Fibroblast of lung (primary cell): ENCODE measurements around the gene CD3G. TPM values are rescaled to one million over a fixed set of nuclear protein-coding genes. Genes with fewer than 3 reads are reported as not detected.

Source experiments
- DNase-seq, 2 donors: peaks; one replicate each; pipeline versions ENCODE4 v3.0.0 to v3.0.0-alpha.2; 2010; ENCODE audit warnings: low read depth in 2 of 2
- H2AFZ ChIP-seq: 2 replicates; pipeline ENCODE4 v1.5.1; 2012; ENCODE audit warnings: low read length, control low read depth, inconsistent platforms
- H3K27ac ChIP-seq: 2 replicates; pipeline ENCODE4 v1.5.1; 2011; ENCODE audit warnings: low read length, control low read depth; ENCODE audit not compliant: insufficient read depth
- H3K27me3 ChIP-seq: 2 replicates; pipeline ENCODE4 v1.5.1; 2011; ENCODE audit warnings: mild to moderate bottlenecking, low read length; ENCODE audit not compliant: control insufficient read depth, insufficient read depth
- H3K36me3 ChIP-seq: 2 replicates; pipeline ENCODE4 v1.5.1; 2011; ENCODE audit warnings: low read length; ENCODE audit not compliant: control insufficient read depth, insufficient read depth
- H3K4me1 ChIP-seq: 2 replicates; pipeline ENCODE4 v1.5.1; 2011; ENCODE audit warnings: low read length; ENCODE audit not compliant: control insufficient read depth, insufficient read depth; ENCODE audit errors: extremely low read depth
- H3K4me2 ChIP-seq: 2 replicates; pipeline ENCODE4 v1.5.1; 2011; ENCODE audit warnings: low read length, control low read depth; ENCODE audit not compliant: insufficient read depth; ENCODE audit errors: extremely low read depth
- H3K4me3 ChIP-seq, 4 experiments: fragments of 200-600 bp in 1 of 4; sonication (generic) in 1 of 4; replicated peaks in 1 of 4; 2 replicates each; pipeline ENCODE4 v1.5.1; 2011 to 2016; ENCODE audit warnings: low read length in 4 of 4, low read depth in 3 of 4, mild to moderate bottlenecking in 3 of 4, control low read depth in 2 of 4, inconsistent platforms in 1 of 4, mixed read lengths in 1 of 4; ENCODE audit not compliant: insufficient read depth in 1 of 4; ENCODE audit errors: control extremely low read depth in 1 of 4
- H3K79me2 ChIP-seq: 2 replicates; pipeline ENCODE4 v1.5.1; 2012; ENCODE audit warnings: mild to moderate bottlenecking, low read length, inconsistent platforms; ENCODE audit not compliant: control insufficient read depth, insufficient read depth
- H3K9ac ChIP-seq: 2 replicates; pipeline ENCODE4 v1.5.1; 2011; ENCODE audit warnings: mild to moderate bottlenecking, low read length, control low read depth; ENCODE audit not compliant: insufficient read depth
- H3K9me3 ChIP-seq: 2 replicates; pipeline ENCODE4 v1.5.1; 2012; ENCODE audit warnings: low read depth, low read length; ENCODE audit not compliant: control insufficient read depth, insufficient read depth
- H4K20me1 ChIP-seq: 2 replicates; pipeline ENCODE4 v1.5.1; 2011; ENCODE audit warnings: low read length; ENCODE audit not compliant: control insufficient read depth, insufficient read depth; ENCODE audit errors: extremely low read depth
- EZH2 ChIP-seq: IDR thresholded peaks from 2 replicates; pipeline ENCODE4 v1.5.1; 2012; ENCODE audit warnings: low read length, control low read depth, mild to moderate bottlenecking; ENCODE audit errors: missing control alignments
- polyA plus RNA-seq, 2 donors: library from polyadenylated mRNA; depleted of rRNA in 1 of 2; stranded (reverse) in 1 of 2; unstranded in 1 of 2; fragments of >200 nt; gene quantifications; 2 replicates each; pipeline ENCODE4 v1.2.1, GENCODE V29; 2011 to 2012; ENCODE audit warnings: missing spikeins in 1 of 2
- total RNA-seq: library from RNA; depleted of rRNA; stranded (reverse); fragments of >200 nt; gene quantifications from 2 replicates; pipeline ENCODE4 v1.2.1, GENCODE V29; 2014
- TF ChIP-seq, protein P1 (sequence below), 2 donors: IDR thresholded peaks in 1 of 2; conservative IDR thresholded peaks in 1 of 2; 1 replicate in 1 of 2; 2 replicates in 1 of 2; pipeline ENCODE4 v1.5.1; 2011 to 2012; ENCODE audit warnings: low read length in 2 of 2, control low read depth in 1 of 2, inconsistent platforms in 1 of 2, low read depth in 1 of 2, mild to moderate bottlenecking in 1 of 2

The CD3G gene
- total and polyA plus RNA-seq, 2 donors (not counting 1 experiment from before 2014, with no cell fraction given) = not detected

DNA sequence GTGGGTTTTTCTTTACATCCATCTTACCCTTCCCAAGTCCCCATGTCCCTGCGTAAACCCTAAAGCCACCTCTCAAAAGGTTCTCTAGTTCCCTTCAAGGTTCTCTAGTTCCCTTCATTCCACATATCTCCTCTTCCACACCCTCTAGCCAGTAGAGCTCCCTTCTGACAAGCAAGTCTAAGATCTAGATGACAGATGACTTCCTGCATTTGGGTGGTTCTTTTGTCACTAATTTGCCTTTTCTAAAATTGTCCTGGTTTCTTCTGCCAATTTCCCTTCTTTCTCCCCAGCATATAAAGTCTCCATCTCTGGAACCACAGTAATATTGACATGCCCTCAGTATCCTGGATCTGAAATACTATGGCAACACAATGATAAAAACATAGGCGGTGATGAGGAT lies 31.8 kb upstream of the CD3G start:
- TF ChIP-seq EZH2 = no peak
- TF ChIP-seq, protein P1, sequence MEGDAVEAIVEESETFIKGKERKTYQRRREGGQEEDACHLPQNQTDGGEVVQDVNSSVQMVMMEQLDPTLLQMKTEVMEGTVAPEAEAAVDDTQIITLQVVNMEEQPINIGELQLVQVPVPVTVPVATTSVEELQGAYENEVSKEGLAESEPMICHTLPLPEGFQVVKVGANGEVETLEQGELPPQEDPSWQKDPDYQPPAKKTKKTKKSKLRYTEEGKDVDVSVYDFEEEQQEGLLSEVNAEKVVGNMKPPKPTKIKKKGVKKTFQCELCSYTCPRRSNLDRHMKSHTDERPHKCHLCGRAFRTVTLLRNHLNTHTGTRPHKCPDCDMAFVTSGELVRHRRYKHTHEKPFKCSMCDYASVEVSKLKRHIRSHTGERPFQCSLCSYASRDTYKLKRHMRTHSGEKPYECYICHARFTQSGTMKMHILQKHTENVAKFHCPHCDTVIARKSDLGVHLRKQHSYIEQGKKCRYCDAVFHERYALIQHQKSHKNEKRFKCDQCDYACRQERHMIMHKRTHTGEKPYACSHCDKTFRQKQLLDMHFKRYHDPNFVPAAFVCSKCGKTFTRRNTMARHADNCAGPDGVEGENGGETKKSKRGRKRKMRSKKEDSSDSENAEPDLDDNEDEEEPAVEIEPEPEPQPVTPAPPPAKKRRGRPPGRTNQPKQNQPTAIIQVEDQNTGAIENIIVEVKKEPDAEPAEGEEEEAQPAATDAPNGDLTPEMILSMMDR (conservative IDR thresholded peaks at IDR 0.05 in 1 of 2, IDR thresholded peaks at IDR 0.05 in 1 of 2; ENCODE audit: low read depth in 1 of 2, low read length in 2 of 2) = no peak
- Histone ChIP-seq H4K20me1 (no peaks in the 10 kb centered on the region), H3K4me1 (no peaks in the 10 kb centered on the region), H3K36me3 (no peaks in the 10 kb centered on the region), H3K9ac (no peak overlapping the region), H3K79me2 (no peaks in the 10 kb centered on the region), H3K4me3 (no peak overlapping the region), H3K27ac (no peak overlapping the region), H3K27me3 (no peaks in the 10 kb centered on the region), H2AFZ (no peak overlapping the region), H3K9me3 (no peaks in the 10 kb centered on the region), H3K4me2 (no peak overlapping the region)
- no peak for DNase-seq

DNA sequence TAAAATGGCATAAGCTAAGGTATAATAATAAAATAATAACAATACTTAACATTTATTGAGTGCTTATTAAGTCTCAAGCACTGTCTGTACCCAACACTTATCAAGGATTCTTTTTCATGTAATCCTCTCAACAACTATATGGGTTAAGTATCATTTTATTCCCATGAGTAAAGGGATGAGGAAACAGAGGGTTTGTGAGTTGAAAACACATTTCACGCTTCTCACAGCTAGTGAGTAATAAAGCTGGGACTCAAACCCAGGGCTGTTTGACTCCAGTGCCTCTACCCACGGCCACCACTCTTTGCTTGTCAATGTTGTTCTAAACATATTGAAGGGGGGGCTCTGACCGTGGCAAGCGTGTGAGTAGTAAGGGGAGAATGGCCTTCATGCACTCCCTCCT lies 30.9 kb upstream of the CD3G start:
- Histone ChIP-seq H3K9ac (no peak overlapping the region), H3K4me2 (no peak overlapping the region), H4K20me1 (no peaks in the 10 kb centered on the region), H3K36me3 (no peaks in the 10 kb centered on the region), H3K27me3 (no peaks in the 10 kb centered on the region), H3K79me2 (no peaks in the 10 kb centered on the region), H3K27ac (no peak overlapping the region), H3K4me3 (no peak overlapping the region), H3K9me3 (no peaks in the 10 kb centered on the region), H2AFZ (no peak overlapping the region), H3K4me1 (no peaks in the 10 kb centered on the region)
- no peak for DNase-seq
- TF ChIP-seq, protein P1 (conservative IDR thresholded peaks at IDR 0.05 in 1 of 2, IDR thresholded peaks at IDR 0.05 in 1 of 2; ENCODE audit: low read depth in 1 of 2, low read length in 2 of 2) = no peak
- TF ChIP-seq EZH2 = no peak

DNA sequence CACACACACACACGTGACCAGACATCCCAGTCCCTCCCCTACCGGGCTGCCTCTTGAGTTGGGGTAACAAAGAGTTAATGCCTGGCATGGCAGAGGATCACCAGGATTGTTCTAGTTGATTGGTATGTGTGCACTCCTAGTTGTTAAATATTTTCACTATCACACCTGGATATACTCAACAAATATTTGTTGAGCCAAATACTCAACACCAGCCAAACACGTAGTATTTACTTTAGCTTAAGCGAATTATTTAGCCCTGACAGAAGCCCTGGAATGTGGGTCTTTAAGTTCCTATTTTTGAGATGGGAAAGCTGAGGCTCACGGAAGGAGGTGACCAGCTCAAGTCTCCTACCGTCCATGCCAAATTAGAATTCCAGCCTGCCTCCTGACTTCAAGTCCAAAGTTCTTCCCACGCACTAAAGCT lies 29.1 kb upstream of the CD3G start:
- no peaks in the 10 kb centered on the region for H3K9me3 ChIP-seq
- no peak for DNase-seq
- peak overlapping the region; percentile 23 for H3K4me2 ChIP-seq
- no peaks in the 10 kb centered on the region for H4K20me1 ChIP-seq
- H3K9ac ChIP-seq = no peak overlapping the region
- H3K4me3 ChIP-seq = no peak overlapping the region
- H3K27me3 ChIP-seq = no peaks in the 10 kb centered on the region
- no peak overlapping the region for H3K27ac ChIP-seq
- H3K36me3 ChIP-seq = no peaks in the 10 kb centered on the region
- H3K4me1 ChIP-seq = no peaks in the 10 kb centered on the region
- TF ChIP-seq, protein P1 (conservative IDR thresholded peaks at IDR 0.05 in 1 of 2, IDR thresholded peaks at IDR 0.05 in 1 of 2; ENCODE audit: low read depth in 1 of 2, low read length in 2 of 2) = no peak
- TF ChIP-seq EZH2 = no peak
- no peak overlapping the region for H2AFZ ChIP-seq
- H3K79me2 ChIP-seq = no peaks in the 10 kb centered on the region
